ENCODE data around the gene ELMOD2.
"Not testable (repeated sequence)": the region's sequence is repeated elsewhere in the genome, so short reads cannot be mapped to it uniquely, and the experiment has no call there.

Gene ELMOD2

GRCh38 chr4:140523857-140524742, at the start of gene ELMOD2:
ELMOD2 (plus strand) TSS chr4:140524168; CDS start chr4:140525429, 1,261 bp downstream.
- peak; percentile 93 for DNase-seq (ENCODE audit: low read depth)

GRCh38 chr4:140483445-140483844, 40.5 kb upstream of the ELMOD2 start:
- DNase-seq (ENCODE audit: low read depth): no peak

GRCh38 chr4:140485939-140486338, 38.0 kb upstream of the ELMOD2 start:
- DNase-seq (ENCODE audit: low read depth): no peak

- no peak for DNase-seq (ENCODE audit: low read depth)
These were observed 26.6 kb upstream of the ELMOD2 start for GRCh38 chr4:140497405-140497746.

GRCh38 chr4:140497747-140498636, 26.0 kb upstream of the ELMOD2 start, which contains the start of gene MGAT4D:
MGAT4D (minus strand) TSS chr4:140498293; CDS start chr4:140498222, 71 bp downstream.
- no peak for DNase-seq (ENCODE audit: low read depth)

GRCh38 chr4:140499391-140499790, 24.6 kb upstream of the ELMOD2 start:
- no peak for DNase-seq (ENCODE audit: low read depth)

GRCh38 chr4:140504261-140504660, 19.7 kb upstream of the ELMOD2 start:
- no peak for DNase-seq (ENCODE audit: low read depth)

GRCh38 chr4:140513765-140514164, 10.2 kb upstream of the ELMOD2 start:
- DNase-seq (ENCODE audit: low read depth): not testable (repeated sequence)

- DNase-seq (ENCODE audit: low read depth): no peak
These were observed 8.5 kb upstream of the ELMOD2 start for GRCh38 chr4:140515423-140515822.

GRCh38 chr4:140523370-140523856, 555 bp upstream of the ELMOD2 start:
- no peak for DNase-seq (ENCODE audit: low read depth)

GRCh38 chr4:140529434-140529833, 5.5 kb downstream of the ELMOD2 start:
- DNase-seq (ENCODE audit: low read depth): no peak

- no peak for DNase-seq (ENCODE audit: low read depth)
These were observed 10.0 kb downstream of the ELMOD2 start for GRCh38 chr4:140533951-140534480.

- DNase-seq (ENCODE audit: low read depth): no peak
These were observed 32.6 kb downstream of the ELMOD2 start for GRCh38 chr4:140556372-140557085.

GRCh38 chr4:140557831-140558435, 34.0 kb downstream of the ELMOD2 start:
- DNase-seq (ENCODE audit: low read depth): no peak

GRCh38 chr4:140559696-140560095, 35.7 kb downstream of the ELMOD2 start:
- DNase-seq (ENCODE audit: low read depth): no peak

GRCh38 chr4:140568507-140569306, 44.7 kb downstream of the ELMOD2 start, which contains the start of gene UCP1:
UCP1 (minus strand) TSS chr4:140568961; CDS start chr4:140568729, 232 bp downstream.
- no peak for DNase-seq (ENCODE audit: low read depth)

- no peak for DNase-seq (ENCODE audit: low read depth)
These were observed 45.3 kb downstream of the ELMOD2 start for GRCh38 chr4:140569307-140569638.

GRCh38 chr4:140571620-140572019, 47.7 kb downstream of the ELMOD2 start:
- DNase-seq (ENCODE audit: low read depth): no peak

- no peak for DNase-seq (ENCODE audit: low read depth)
These were observed 51.5 kb downstream of the ELMOD2 start for GRCh38 chr4:140575489-140575888.

GRCh38 chr4:140579278-140579677, 55.3 kb downstream of the ELMOD2 start:
- DNase-seq (ENCODE audit: low read depth): no peak
